ENCODE measurements around the gene CLPTM1L.
"Not testable (repeated sequence)": the region's sequence is repeated elsewhere in the genome, so short reads cannot be mapped to it uniquely, and the experiment has no call there.

CLPTM1L gene

DNA sequence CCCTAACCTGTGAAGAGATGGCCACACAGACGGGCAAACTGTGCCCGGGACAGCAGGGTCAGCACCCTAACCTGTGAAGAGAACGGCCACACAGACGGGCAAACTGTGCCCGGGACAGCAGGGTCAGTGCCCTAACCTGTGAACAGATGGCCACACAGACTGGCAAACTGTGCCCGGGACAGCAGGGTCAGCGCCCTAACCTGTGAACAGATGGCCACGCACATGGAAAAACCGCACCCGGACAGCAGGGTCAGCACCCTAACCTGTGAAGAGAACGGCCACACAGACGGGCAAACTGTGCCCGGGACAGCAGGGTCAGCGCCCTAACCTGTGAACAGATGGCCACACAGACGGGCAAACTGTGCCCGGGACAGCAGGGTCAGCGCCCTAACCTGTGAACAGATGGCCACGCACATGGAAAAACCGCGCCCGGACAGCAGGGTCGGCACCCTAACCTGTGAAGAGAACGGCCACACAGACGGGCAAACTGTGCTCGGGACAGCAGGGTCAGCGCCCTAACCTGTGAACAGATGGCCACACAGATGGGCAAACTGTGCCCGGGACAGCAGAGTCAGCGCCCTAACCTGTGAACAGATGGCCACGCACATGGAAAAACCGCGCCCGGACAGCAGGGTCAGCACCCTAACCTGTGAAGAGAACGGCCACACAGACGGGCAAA lies 5.6 kb downstream of the CLPTM1L start:
- DNase-seq (ENCODE audit: low spot score) = not testable (repeated sequence)

DNA sequence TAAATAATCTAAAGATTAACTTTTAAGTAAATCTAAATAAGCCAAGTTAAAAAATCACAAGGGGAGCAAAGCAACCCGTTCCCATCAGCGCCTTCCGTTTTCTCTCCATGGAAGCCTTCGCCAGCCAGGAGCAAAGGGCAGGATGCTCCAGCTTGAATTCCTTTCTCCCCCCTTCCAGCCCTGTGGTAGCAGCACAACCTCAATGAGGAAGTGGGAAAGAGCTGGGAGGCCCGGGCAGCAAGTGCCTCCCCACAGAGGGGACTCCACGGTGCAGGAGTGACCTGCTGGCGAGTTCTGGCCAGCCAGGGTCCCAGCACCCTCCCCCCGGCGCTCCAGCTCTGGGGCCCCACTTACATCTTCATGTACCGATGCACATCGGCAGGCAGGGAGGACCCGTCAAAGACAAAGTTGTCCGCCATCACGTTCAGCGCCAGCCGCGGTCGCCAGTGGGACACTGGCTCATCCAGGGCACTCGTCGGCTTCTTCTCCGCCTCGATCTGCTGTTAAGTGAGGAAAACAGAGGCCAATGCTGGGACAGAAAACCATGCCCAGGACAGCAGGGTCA lies 6.3 kb downstream of the CLPTM1L start:
- no peak for DNase-seq (ENCODE audit: low spot score)

DNA sequence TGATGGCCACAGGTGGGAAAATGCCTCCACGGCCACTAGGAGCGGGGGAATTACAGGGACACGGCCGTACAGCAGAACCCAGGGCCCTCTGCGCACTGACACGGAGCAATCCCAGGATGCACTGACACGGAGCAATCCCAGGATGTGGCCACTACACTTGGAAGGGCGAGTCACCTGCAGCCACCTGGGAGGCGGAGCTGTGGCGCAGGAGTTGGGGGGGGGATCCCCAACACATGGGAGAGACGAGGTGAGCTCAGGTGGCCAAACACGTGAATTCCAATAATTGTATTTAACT lies 6.8 kb downstream of the CLPTM1L start:
- no peak for DNase-seq (ENCODE audit: low spot score)

DNA sequence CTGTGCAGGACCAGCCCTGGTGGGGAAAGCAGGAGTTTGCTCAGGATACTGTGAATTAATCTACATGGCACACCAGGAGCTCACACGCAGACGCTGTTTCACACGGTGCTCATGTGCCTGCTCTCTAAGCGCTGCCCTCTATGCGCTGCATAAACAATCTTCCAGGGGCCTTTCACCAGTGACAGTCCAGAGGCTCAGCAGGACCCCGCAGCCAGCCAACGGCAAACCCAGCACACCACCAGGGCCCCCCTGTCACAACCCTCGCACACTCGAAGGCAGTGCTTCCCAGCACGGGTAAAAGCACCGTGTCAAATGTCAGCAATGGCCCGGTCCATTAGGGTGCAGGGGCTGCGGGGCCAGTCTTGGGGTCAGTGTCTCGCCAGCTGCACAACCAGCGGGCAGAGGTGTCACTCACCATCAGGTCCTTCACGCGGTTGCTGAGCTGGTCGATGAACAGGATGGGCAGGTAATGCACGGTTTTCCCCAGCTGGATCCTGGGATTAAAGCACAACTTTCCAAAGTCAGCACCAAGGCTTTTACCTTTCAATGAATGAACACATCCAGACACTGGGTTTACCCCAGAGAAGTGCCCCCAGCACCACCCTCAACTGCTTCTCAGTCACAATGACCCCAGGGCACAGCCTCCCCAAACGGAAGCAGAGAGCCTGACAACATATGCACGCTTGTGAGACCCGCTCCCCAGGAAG lies 7.3 kb downstream of the CLPTM1L start:
- DNase-seq (ENCODE audit: low spot score) = no peak

DNA sequence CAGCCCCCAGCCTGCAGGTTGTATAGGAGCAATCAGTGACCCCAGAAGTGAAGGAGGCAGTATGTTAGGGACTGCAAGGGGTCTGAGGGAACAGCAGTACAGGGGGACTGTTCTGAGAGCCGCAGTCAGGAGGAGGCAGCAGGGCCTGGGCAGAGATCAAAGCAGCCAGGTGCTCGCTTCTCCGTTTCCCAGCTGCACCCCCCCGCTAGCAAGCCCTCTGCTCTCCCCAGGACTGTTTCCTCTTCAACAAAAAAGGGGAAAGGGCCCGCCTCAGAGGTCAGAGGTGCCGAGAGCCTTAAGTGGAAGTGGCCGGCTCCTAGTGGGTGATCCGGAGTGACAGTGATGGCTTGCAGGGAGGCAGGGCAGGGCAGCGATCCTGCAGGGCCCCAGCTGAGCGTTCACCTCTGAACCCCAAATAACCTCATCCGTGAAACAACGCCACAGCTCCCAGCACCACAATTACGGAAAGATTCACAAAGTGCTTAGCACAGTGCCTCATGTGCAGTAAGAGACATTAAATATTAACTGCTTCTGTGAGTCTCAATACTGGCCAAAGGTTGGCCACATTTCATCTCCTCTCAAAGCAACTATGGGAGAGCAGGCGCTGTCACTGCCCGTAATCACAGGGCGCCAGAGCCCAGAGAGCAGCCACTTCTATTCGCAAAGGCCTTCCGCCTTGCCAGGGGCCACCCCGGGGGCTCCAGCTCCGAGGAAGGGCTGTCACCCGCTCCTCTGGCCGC lies 8.0 kb downstream of the CLPTM1L start:
- no peak for DNase-seq (ENCODE audit: low spot score)

DNA sequence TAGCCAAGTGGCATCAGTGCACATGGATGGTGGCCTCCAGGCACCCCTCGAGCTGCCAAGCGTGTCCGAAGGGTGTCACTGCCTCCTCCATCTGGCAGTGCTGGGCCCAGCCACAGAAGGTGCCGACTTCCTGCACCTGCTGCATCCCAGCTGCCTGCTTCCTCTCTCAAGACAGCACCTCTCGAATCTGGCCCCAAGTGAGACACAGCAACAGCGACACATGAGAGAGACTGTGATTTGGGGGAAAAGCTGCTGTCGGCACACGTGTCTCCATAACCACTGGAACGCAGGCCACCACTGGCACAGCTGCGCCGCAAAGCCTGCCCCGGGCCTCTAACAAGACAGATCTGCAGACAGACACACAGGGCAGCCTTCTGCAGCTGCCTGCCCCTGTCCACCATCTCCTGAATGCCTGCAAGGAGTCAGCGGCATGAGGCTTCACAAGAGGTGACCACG lies 8.8 kb downstream of the CLPTM1L start:
- DNase-seq (ENCODE audit: low spot score) = no peak

DNA sequence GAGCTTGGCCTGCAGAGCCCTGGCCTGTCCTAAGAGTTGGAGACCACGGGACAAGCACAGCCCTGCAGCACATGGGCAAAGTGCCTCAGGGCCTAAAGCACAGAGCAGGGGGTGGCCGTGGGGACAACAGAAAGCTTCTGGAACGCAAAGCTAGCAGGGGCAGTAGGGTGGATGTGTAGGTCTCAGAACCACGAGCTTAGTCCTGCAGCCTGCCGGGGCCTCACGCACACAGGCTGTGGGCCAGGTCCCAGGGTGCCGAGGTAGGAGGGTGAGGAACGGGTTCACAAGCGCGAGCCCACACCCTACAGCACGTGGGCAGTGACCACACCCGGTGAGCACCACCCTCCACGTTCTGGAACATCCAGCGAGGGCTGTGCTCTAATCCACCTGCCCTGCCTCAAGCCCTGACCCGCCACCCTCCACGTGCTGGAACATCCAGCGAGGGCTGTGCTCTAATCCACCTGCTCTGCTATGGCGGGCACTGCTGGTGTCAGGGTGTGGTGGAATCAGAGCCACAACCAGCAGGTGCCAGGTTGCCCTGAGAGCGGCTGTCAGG lies 9.3 kb downstream of the CLPTM1L start:
- DNase-seq (ENCODE audit: low spot score) = no peak

DNA sequence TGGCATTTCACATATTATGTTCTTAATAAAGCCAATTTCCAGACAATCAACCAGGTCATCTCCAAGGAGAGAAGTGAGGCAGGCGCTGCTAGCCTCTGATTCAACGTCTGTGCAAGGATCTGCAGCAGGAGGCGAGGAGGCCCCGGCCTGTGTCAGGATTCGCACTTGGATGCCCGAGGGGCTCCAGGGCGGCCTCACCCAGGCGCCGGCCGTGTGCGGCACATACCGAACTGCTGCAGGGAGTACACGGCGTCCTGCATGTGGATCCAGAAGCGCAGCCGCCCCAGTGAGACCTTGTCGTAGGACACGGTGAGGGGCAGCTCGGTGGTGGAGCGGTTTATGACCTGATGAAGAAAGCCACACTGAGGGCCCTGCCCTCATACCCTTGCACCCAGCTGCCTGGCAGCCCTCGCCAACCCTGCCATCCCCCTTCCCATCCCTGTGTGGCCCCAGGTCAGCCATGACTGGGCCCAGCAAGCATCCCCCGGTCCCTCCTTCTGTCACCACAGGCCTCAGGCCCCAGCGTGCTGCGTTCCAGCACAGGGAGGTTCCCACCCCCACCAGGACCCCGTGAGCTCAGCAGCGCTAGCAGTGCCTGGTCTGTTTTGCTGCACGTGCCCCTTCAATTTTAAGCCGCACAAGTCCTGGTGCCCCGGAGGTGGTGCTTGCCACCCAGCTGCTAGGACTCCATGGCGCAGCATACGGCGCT lies 9.9 kb downstream of the CLPTM1L start:
- DNase-seq (ENCODE audit: low spot score) = no peak

DNA sequence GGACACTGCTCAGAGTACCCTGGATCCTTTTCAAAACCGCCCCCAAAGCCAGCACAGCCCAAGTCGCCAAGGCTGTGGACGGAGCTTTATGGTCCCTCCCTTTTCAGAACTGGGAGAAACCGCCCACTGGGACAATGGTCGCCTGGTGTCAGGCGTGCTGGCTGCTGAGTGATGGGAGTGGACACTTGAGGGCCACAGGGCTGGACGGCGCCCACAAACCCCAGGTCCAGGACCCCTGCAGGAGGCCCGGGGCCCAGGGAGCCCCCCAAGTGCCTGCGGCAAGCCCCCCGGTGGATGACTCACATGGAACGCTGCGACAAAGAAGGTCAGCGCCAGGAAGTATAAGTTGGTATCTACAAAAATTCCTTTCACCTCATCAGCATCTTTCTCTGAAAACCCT lies 10.9 kb downstream of the CLPTM1L start:
- no peak for DNase-seq (ENCODE audit: low spot score)

DNA sequence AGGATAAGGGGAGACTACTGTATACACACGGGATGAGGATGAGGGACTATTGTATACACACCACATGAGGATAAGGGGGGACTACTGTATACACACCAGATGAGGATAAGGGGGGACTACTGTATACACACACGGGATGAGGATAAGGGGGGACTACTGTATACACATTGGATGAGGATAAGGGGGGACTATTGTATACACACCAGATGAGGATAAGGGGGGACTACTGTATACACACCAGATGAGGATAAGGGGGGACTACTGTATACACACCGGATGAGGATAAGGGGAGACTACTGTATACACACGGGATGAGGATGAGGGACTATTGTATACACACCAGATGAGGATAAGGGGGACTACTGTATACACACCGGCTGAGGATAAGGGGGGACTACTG lies 11.6 kb downstream of the CLPTM1L start:
- DNase-seq (ENCODE audit: low spot score) = not testable (repeated sequence)

DNA sequence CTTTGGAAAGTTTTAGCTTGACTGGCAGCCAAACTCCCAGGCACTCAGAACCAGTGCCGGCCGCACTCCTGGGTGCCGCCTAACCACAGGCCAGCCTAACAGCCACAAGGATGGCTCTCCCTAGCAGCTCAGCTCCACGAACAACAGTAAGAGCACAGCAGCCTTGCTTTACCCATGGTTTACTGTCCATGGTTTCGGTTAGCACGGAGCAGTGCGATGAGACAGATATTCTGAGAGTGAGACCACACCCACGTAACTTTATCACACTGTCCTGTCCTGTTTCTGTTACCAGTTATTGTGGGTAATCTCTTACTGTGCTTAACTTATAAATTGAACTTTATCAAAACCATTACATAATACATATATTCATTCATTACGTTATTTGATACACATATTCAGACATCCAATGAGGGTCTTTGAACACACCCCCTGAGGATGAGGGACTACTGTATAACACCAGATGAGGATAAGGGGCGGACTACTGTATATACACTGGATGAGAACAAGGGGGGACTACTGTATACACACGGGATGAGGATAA lies 12.4 kb downstream of the CLPTM1L start:
- DNase-seq (ENCODE audit: low spot score) = no peak

DNA sequence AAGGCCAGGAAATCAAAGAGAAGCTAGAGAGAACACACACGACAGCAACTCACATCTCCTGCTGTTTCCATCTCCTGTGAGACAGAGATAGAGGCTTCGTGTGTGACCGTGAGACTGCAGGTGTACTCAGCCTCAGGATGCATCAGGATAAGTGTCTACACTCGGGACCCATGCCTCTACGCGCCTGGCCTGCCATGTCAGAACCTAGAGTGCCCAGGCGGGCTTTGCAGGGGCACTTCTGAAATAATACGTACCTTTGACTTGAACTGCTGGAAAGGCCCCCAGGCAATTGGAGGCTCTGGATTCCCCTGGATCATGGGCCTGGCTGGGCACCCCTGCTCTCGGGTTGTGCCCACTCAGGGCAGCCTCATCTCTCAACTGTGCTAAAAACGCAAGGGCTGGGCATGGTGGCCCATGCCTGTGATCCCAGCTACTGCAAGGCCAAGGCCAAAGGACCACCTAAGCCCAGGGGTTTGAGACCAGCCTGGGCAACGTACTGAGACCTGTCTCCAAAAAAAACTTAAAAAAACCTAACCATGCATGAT lies 13.0 kb downstream of the CLPTM1L start:
- no peak for DNase-seq (ENCODE audit: low spot score)

DNA sequence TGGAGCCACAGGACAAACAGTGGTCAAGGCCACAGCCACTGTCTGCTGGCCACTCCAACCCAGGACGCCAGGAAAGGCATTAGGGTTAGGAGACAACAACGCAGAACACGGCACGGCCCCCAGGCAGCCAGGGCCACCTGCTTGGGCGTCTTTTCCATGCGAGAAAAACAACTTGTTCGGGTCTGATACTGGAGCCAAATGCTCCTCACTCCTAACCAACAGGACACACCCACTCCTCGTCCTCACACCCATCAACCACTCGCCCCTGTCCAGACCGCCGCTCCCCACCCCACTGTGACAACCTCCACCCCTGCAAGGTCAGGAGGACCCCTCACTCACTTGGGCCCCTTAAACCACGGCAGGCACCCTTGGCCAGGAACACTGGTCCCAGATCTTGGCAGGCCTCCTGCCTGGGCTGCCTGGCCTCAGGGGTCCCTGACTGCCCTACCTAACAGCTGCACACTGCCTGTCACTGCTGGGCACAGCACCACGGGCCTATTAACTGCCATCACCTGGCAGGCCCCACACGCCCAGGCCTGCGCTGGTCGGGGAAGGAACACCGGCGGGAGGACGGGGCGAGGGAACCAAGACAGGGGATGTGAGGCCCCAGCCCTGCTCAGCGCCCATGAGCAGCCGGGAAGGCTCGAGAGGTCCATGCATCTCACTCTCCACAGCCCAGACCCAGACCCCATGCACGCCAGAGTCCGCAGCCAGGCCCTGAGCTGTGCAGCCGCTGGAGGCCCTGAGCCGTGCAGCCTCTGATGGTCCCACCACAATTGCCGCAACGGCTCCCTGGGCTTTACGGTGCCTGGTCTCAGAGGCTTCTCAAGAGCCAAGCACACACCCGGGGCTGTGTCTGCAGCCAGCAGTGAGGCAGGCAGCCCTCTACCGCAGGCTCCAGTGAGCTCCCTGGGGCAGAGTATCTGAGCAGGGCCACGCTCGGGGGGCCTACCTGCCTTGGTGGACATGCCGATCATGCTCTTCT lies 13.8 kb downstream of the CLPTM1L start:
- no peak for DNase-seq (ENCODE audit: low spot score)

DNA sequence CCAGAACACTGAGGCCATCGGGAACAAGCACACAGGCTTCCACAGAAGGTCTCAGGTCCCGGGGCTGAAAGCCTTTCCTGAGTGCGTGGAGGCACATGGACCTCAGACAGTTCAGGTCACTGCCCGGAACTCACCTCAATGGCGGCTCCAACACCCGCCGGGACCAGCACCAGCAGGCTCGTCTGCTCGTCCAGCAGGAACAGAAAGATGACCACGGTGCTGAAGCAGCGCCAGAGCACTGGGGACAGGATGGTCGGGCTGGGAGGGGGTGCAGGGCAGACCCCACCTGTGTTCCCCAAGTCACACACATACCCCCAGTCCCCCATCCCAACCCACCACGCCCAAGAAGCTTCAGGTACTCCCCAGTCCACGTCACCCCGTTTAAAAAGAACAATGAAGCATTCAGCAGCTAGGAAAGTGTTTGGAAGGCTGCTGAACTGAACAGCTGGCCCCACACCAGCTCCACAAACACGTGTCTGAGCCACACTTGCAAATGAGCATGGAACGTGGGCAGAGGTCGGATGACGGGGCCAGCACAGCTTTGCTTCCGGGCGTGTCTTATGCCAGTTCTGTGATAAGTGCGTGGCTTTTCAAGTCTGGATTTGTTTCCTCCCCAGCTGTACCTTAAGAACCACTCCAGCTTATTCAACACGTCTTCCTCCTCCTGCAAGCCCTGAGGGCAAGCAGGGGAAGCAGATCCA lies 14.6 kb downstream of the CLPTM1L start:
- no peak for DNase-seq (ENCODE audit: low spot score)

DNA sequence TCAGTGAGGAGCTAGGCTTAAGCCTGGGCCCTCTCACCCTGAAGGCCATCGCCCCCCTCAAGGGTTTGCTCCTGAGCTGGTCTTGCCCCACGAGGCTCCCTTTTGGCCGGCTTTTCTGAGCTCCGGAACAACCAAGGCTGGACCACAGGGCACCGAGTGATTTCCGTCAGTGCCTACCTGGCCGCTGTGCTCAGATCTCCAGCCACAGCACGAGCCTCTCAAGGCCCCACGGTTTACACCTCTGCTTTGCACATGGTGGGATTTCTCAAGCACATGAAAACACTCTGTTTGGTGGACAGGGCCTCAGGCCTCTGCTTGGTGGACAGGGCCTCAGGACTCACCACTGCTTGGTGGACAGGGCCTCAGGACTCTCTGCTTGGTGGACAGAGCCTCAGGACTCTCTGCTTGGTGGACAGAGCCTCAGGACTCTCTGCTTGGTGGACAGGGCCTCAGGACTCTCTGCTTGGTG lies 15.8 kb downstream of the CLPTM1L start:
- no peak for DNase-seq (ENCODE audit: low spot score)

DNA sequence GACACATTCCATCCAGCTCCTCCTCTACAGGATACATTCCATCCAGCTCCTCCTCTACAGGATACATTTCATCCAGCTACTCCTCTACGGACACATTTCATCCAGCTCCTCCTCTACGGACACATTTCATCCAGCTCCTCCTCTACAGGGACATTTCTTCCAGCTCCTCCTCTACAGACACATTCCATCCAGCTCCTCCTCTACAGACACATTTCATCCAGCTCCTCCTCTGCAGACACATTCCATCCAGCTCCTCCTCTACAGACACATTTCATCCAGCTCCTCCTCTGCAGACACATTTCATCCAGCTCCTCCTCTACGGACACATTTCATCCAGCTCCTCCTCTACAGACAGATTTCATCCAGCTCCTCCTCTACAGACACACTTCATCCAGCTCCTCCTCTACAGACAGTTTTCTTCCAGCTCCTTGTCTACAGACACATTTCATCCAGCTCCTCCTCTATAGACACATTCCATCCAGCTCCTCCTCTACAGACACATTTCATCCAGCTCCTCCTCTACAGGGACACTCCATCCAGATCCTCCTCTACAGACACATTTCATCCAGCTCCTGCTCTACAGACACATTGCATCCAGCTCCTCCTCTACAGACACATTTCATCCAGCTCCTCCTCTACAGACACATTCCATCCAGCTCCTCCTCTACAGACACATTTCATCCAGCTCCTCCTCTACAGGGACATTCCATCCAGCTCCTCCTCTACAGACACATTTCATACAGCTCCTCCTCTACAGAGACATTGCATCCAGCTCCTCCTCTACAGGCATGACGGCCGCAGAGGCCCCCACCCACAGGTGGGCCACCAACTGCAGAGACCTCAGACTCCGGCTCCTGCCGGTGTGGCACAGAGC lies 16.4 kb downstream of the CLPTM1L start:
- not testable (repeated sequence) for DNase-seq (ENCODE audit: low spot score)

DNA sequence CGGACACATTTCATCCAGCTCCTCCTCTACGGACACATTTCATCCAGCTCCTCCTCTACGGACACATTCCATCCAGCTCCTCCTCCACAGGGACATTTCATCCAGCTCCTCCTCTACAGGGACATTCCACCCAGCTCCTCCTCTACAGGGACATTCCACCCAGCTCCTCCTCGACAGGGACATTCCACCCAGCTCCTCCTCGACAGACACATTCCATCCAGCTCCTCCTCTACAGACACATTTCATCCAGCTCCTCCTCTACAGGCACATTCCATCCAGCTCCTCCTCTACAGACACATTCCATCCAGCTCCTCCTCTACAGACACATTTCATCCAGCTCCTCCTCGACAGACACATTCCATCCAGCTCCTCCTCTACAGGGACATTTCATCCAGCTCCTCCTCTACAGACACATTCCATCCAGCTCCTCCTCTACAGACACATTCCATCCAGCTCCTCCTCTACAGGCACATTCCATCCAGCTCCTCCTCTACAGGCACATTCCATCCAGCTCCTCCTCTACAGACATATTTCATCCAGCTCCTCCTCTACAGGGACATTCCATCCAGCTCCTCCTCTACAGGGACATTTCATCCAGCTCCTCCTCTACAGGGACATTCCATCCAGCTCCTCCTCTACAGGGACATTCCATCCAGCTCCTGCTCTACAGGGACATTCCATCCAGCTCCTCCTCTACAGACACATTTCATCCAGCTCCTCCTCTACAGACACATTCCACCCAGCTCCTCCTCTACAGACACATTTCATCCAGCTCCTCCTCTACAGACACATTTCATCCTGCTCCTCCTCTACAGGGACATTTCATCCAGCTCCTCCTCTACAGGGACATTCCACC lies 17.8 kb downstream of the CLPTM1L start:
- DNase-seq (ENCODE audit: low spot score) = not testable (repeated sequence)

DNA sequence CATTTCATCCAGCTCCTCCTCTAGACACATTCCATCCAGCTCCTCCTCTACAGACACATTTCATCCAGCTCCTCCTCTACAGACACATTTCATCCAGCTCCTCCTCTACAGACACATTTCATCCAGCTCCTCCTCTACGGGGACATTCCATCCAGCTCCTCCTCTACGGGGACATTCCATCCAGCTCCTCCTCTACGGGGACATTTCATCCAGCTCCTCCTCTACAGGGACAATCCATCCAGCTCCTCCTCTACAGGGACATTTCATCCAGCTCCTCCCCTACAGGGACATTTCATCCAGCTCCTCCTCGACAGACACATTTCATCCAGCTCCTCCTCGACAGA lies 18.4 kb downstream of the CLPTM1L start:
- DNase-seq (ENCODE audit: low spot score) = not testable (repeated sequence)
